LNCAP (cell line): ENCODE data around the gene IGF1R.

ENCODE experiments used
- CTCF ChIP-seq: fragments of 450-650 bp; IDR thresholded peaks from 2 replicates; pipeline ENCODE4 v1.5.1; 2017; ENCODE audit warnings: mild to moderate bottlenecking

Gene IGF1R

GRCh38 chr15:98703126-98703685 lies 54.9 kb downstream of the IGF1R start:
- no peak for TF ChIP-seq CTCF

DNA sequence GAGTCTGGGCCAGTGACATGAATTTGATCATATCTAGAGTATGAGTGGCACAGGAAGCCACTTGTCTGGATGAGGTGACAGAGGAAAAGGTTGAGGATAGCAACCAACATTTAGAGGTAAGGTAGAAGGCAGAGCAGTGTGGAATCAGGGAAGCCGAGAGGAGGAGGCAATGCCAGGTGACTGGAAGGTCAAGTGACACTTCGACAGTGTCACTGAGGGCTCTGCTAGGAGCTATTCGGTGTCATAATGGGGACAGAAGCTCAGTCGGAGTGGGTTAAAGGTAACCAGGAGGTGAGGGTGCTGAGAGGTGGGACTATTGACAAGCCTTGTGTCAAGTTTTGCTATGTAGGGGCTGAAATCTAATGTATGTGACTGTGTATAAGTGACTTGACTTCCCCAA lies 56.7 kb downstream of the IGF1R start:
- TF ChIP-seq CTCF = no peak

DNA sequence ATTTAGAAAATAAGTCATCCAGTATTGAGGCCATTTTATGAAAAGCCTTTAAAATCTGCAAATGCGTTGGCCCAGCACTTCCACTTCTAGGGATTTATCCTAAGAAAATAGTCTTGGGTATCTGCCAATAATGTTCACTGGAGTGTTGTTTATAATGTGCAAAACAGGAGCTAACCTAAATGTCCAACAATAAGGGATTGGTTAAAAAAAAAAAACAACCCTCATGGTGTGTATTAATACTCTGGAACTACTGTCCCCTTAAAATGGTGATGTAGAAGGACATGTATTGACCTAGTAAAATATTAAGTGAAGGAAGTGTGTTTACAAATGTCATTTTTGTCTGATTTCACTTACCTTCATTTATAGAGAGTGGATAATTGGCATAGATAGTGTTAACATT lies 58.0 kb downstream of the IGF1R start:
- no peak for TF ChIP-seq CTCF

DNA sequence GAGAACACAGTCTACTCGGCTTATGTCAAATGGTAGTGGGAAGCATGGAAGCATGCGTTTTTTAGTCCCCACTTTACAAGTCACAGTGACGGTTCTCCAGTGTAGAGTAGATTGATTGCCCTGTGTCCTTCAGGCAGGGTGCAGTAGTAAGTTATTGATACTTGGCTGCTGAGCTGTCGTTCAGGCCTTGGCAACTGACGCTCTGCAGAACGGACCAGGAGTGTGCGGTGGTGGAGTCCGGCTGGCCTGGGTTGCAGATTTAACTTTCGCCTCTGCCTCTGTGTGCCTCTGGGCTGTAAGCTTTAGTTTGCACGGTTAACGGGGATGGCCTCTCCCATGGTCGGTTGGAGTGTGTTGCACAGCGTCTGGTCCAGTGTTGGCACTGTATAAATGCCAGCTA lies 58.6 kb downstream of the IGF1R start:
- no peak for TF ChIP-seq CTCF

DNA sequence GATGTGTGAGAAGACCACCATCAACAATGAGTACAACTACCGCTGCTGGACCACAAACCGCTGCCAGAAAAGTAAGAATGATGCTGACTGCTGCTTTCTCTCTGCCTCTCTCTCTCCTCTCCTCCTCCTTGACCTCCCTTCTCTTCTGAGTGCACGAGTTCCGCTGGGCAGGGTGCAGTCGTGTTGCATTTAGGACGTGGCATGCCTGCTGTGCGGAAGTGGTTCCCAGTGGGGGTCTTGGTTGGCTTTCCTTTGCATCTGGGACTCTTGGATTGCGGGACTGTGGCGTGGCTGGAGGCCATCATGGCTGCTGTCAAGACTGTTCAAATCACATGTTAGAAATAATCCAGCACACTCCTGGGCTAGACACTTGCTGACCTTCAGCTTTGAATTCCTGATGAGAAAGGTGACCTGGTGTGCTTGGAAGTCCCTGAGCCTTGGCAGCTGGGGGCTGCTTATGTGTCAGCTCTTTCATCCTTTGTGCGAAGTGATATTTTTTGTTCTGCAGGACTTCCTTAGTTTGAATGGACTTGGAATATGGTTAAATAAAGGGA lies 59.8 kb downstream of the IGF1R start:
- no peak for TF ChIP-seq CTCF

- no peak for TF ChIP-seq CTCF
Observed at GRCh38 chr15:98711810-98712209, 63.5 kb downstream of the IGF1R start.

- TF ChIP-seq CTCF = no peak
Observed at GRCh38 chr15:98712845-98713584, 64.7 kb downstream of the IGF1R start.
